ENCODE results near the gene MOB1B. TPM values are rescaled to one million over a fixed set of nuclear protein-coding genes. Genes with fewer than 3 reads are reported as not detected.

Gene MOB1B
- total RNA-seq, 1 donor from 2014 or later: 49.4 TPM

Other genes with a start within 250 kb of the MOB1B start
- gene JCHAIN, start 235.9 kb upstream of the MOB1B start, total RNA-seq (ENCODE audit: unreplicated experiment): not detected
- 28.6 TPM for gene UTP3, start 213.8 kb upstream of the MOB1B start, total RNA-seq (ENCODE audit: unreplicated experiment)
- 72.6 TPM for gene RUFY3, start 180.4 kb upstream of the MOB1B start, total RNA-seq (ENCODE audit: unreplicated experiment)
- gene GRSF1, start 62.5 kb upstream of the MOB1B start, total RNA-seq (ENCODE audit: unreplicated experiment): 69.5 TPM
- gene DCK, start 91.3 kb downstream of the MOB1B start, total RNA-seq (ENCODE audit: unreplicated experiment): 17.5 TPM

Measured in endothelial cell (in vitro differentiated cells).